AG08396 (cell line): ENCODE data around the gene C2CD4B.

Experiments used
- DNase-seq: peaks from one replicate; pipeline ENCODE4 v3.0.0; 2012; ENCODE audit warnings: low spot score, mixed read lengths

The C2CD4B gene, protein sequence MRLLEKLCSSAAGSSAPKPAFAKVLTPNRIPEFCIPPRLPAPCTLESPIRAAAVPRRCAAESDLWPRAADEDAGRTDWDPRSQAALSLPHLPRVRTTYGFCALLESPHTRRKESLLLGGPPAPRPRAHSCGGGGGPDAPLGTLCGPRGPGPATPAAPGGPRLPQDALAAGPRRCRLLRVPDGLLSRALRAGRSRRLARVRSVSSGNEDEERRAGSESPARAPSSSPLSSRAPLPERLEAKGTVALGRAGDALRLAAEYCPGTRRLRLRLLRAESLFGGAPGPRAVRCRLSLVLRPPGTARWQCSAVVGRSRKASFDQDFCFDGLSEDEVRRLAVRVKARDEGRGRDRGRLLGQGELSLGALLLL

DNA sequence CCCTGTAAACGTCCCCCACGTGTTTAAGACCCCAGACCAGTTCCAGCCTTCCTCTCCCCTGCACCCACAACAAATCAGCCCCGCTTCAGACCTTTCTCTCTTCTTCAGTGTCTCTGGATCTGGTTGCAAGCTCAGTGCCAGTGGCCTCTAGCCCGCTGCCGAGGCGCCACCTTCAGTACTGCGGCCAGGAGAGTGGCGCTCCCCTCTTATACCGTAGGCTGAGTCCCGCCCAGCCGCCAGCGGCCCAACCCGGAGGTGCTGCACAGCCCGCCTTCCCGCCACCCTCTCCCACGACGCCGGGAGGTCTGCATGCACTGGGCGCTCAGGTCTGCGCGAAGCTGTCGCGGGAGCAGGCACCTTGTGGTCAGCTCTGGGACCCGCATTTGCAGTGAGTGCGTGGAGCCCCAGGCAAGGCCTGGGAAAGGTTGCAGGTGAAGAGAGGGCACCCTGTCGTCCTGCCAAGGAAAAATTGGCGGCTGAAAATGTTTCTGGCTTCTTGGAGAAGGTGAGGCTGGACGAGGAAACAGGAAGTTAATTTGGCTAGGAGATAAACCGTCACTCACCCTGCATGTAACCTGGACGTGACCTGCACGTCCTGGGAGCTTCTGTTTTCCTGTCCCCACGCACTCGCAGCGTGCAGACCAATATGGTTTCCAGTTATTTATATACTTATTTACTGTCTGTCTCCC is at the start of gene C2CD4B:
Gene C2CD4B, minus strand, starts transcription at position 182 of the 689 bp plus-strand sequence. CDS start 301 bp downstream, outside the sequence.
- no peak for DNase-seq

DNA sequence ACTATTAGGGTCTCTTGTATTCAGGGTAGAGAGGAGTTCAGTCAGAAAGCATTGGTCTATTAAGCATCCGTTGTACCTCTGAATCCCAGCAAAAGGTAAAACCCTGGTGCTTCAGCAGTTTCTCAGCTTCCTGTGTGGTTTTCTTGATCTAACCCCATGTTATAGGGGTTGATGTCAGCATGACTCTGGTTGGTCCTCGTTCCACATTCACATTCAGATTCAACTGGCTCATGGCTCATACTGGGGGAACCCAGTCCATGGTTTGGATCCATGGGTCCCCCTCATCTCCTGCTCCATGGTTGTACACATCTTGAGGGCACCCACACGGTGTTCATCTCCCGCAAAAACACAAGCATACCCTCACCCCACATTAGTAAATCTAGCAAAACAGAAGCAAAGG is 47.7 kb upstream of the C2CD4B start:
- DNase-seq, result no peak

DNA sequence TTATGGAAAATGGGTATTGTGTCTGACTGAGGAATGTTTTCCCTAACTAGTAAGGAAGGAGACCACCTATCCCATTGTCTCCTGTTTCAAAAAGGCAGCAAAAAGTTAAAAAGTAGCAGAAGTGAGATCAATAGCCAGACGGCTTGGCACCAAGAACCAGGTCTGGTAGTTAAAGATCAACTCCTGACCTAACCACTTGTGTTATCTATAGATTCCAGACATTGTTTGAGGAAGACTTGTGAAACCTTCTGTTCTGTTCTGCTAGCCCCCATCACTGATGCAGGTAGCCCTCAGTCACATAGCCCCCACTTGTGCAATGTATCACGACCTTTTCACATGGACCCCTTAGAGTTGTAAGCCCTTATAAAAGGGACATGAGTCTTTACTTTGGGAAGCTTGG is 46.3 kb upstream of the C2CD4B start:
- no peak for DNase-seq

DNA sequence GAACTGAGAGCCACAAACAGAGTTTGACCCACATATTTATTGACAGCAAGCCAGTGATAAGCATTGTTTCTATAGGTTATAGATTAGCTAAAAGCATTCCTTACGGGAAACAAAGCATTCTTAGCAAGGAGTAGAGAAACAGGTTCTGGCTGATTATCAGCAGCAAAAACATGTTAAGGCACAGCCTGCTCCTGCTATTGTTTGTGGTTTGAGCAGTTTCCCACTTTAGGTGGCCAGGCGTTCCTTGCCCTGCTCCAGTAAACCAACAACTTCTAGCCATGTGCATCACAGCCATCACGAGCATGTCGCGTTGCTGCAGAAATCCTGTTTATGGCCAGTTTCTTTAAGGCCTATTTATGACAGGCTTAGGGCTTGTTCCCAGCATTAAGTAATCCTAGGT is 44.7 kb upstream of the C2CD4B start:
- no peak for DNase-seq

DNA sequence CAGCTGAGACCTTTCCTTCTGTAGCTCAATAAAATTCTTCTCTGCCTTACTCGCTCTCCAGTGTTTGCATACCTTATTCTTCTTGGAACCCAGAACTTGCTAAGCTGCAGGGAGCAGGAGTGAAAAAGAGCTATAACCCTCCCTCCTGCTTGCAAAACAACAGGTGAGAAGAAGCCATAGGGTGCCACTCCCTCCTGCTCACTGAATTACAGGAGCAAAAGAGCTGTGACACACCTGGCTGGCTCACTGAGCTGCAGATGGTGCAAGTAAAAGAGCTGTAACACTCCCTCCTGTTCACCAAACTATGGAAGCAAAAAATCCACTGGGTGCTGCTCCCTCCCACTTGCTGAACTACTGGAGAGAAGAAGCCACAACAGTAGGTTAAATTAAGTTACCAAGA is 44.2 kb upstream of the C2CD4B start:
- DNase-seq, result no peak

DNA sequence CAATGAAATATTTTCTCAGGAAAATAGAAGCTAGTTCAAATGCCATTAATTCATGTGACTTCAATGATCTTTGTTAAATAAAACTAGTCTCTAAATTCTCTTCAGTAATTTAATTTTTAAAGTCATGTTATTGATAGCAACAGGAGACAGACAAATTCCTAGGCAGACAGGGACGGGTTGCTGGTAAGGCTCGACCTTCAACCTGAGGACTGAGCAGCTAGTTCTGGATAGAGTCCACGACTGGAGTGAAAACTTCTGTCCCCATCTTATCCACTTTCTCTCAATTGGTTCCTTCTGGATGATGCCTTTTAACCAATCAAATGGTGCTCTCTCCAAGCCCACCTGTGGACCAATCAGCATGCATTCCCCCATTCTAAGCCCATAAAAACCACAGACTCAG is 43.8 kb upstream of the C2CD4B start:
- DNase-seq, result no peak

DNA sequence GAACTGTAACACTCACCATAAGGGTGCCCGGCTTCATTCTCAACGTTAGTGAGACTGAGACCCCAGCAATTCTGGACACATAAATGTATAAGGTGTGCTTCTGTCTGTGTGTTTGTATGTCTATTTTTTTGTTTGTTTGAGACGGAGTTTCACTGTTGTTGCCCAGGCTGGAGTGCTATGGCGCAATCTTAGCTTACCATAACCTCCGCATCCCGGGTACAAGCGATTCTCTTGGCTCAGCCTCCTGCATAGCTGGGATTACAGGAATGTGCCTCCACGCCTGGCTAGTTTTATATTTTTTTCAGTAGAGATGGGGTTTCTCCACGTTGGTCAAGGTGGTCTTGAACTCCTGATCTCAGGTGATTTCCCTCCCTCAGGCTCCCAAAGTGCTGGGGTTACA is 43.3 kb upstream of the C2CD4B start:
- no peak for DNase-seq

DNA sequence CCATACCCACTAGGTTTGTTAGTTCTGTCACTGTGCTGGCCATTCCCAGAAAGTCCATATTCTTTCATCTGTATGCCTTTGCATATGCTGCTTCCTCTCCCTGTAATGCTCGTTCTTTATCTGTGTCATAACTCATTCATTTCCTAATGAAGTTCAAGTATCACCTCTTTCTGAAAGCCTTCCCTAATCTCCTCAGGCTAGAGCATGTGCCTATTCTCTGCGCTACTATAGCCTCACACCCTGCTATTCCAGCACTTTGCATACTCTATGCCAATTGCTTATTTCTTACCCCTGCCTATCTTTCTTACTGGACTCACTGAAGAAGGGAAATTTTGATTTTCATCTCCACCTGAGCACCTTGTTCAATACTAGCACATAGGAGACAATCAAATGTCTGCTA is 25.6 kb upstream of the C2CD4B start:
- DNase-seq, result no peak

DNA sequence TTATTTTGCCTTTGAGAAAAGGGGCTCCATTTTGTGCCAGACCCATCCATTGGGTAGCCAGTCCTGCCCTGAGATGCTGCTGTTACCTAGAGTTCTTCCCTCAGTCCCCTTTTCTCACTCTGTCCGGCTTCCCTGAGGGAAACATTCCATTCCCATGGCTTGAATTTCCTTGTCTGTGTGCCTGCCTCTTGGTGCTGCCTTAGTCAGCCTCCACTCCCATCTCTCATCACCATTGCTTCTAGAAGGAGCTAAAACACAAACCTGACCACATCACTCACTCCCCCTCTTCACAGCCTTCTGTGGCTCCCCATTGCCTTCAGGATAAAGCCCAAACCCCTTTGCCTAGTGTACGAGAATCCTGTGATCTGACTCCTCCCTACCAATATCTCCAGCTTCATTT is 25.2 kb upstream of the C2CD4B start:
- no peak for DNase-seq

DNA sequence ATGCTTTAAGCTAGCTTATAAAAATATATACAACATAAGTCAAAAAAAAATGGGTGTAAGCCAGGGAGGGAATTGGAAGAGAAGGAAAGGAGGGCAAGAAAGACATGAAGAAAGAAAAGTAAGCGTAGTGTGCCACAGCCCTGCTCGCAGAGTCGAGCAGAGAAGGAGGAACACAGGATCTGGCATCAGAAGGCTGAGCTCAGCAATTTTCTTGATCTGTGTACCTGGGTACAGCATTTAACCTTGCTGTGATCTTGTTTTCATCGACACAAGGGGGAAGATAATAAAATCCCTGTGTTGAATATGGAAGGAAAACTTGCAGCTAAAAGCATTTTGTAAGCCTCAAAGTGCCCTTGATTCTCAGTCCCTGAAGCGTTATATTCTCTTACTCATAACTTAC is 23.7 kb upstream of the C2CD4B start:
- no peak for DNase-seq

DNA sequence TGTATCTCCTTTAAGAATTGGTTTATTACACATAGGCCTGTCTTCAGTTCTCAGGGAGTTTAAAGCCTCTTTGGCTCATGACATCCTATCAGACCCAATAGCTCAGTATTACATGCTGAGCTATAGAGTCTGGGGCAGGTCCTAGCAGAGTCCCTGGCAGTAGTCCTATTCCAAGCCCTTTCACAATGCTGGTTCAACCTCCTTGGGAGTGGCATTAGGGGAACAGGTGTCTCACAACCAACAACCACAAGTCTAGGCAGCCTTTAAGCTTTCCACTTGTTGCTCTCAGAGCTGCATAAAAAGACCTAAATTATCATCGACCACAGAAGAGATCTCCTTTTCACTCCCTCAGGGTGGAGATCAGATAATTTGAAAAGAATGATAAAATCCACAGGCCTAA is 22.8 kb upstream of the C2CD4B start:
- DNase-seq, result no peak

DNA sequence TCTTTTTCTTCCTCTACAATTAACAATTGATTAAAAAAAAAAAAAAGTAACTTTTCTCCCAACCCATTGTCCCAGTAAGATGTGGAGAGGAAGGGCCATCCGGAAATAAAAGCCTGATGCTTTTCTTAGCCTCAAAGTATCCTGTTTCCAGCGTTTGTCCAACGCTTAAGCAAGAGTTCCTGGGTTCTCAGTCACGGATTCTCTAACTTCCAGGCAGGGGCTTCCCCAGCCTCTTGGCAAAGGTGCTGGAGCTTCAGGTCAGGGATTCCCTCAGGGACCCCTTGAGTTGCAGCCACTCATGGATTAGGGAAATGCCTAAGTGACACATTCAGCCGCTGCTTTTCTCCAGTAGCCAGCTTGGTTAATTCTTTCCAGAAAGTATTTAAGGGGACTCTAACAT is 22.3 kb upstream of the C2CD4B start:
- no peak for DNase-seq

DNA sequence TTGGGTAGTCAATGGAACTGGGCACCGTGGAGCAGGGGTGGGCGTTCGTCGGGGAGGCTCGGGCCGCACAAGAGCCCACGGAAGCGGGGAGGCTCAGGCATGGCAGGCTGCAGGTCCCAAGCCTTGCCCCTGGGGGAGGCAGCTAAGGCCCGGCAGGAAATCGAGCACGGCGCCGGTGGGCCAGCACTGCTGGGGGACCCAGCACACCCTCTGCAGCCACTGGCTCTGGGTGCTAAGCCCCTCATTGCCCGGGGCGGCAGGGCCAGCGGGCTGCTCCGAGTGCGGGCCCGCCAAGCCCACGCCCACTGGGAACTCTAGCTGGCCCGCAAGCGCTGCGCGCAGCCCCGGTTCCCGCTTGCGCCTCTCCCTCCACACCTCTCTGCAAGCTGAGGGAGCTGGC is 21.5 kb upstream of the C2CD4B start:
- no peak for DNase-seq

DNA sequence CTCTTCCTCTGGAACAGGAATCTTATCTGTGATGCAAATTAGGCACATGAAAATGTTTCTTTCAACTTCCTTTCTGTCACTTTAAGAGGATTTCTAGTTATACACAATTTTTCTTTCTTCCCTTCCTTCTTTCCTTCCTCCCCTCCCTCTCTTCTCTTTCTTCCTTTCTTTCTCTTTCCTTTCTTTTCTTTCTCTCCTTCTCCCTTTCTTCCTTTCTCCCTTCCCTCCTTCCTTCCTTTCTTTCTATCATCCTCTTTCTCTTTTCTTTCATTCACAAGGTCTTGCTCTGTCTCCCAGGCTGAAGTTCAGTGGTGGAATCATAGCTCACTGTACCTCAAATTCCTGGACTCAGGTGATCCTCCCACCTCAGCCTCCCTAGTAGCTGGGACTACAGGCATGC is 18.0 kb upstream of the C2CD4B start:
- no peak for DNase-seq

DNA sequence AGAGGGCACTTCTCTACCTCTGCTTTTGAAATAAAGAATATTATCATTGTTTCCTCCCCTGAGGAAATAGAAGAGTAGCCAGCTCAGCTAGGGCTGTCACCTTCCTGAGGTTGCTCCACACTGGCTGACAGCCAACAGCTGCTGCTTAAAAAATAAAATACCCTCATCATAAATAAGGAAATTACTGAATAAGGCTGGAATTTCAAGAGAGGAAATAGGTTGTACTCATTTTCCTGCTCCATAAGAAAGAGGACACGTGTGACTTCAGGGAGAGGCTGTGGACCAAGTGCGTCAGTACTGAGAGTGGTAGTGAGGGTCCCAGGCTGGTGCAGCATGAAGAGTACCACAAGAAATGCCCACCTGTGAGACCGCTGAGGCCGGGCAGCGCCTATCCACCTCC is 8.1 kb upstream of the C2CD4B start:
- DNase-seq, result no peak

DNA sequence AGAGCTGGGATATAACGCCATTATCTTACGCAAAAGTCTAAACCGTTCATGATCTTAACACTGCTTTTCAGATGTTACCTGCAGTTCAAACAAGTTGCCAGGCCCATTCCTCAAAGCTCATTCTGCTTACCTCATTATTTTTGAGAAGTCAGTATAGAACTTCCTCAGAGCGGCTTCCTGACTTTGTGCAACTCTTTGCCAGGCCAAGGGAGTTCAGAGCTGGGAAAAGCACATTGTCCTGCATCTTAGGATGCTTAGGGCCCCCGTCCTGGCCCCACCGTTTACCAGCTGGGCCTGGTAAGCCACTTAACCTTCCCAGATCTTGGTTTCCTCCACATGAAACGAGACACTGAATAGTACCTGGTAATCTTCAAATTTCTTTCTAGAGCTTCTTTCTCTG is 6.8 kb upstream of the C2CD4B start:
- DNase-seq, result no peak

DNA sequence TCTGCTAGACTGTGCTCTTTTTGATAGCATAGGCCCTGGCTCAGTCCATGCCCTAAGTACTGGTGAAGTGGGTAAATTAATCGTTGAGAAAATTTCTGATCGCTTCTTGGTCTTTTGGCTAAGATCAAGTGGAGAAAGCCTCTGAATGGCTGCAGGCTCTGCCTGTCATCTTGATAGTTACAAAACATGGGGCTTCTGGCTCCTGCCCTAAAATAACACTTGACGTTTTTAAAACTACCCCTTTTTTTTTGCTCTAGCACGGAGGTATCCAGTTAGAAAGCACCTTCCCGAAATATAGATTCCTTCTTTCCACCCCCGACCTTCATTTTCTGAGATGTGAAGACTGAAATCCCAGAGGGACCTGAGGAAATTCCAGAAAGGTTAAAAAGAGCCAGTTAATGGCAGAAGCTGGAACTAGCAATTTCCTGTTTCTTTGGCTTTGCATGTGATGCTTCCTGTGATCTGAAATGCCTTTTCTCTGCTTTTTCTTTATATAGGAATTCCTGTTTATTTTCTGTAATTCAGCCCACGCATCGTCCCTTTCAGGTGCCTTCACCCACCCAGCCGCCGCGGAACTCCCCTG is 799 bp upstream of the C2CD4B start:
- DNase-seq, result no peak

DNA sequence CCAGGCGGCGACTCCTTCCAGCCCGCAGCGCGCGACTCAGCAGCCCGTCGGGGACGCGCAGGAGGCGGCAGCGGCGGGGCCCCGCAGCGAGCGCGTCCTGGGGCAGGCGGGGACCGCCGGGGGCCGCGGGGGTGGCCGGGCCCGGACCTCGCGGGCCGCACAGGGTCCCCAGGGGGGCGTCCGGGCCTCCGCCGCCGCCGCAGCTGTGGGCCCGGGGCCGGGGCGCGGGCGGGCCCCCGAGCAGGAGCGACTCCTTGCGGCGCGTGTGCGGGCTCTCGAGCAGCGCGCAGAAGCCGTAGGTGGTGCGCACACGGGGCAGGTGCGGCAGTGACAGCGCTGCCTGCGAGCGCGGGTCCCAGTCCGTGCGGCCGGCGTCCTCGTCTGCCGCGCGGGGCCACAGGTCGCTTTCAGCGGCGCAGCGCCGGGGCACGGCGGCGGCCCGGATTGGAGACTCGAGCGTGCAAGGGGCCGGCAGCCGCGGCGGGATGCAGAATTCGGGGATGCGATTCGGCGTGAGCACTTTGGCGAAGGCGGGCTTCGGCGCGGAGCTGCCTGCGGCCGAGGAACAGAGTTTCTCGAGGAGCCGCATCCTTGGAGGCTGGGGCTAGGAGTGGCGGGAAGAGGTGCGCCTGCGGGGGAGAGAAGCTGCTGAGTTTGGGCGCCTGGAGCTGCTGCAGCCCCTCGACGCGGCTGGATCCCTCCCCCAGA is 535 bp downstream of the C2CD4B start:
- DNase-seq, result peak; percentile 17

DNA sequence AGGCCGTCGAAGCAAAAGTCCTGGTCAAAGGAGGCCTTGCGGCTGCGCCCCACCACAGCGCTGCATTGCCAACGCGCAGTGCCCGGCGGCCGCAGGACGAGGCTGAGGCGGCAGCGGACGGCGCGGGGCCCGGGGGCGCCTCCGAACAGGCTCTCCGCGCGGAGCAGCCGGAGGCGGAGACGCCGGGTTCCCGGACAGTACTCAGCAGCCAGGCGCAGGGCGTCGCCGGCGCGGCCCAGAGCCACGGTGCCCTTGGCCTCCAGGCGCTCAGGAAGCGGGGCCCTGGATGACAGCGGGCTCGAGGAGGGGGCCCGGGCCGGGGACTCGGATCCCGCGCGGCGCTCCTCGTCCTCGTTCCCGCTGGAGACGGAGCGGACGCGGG is 1.1 kb downstream of the C2CD4B start:
- DNase-seq, result no peak

DNA sequence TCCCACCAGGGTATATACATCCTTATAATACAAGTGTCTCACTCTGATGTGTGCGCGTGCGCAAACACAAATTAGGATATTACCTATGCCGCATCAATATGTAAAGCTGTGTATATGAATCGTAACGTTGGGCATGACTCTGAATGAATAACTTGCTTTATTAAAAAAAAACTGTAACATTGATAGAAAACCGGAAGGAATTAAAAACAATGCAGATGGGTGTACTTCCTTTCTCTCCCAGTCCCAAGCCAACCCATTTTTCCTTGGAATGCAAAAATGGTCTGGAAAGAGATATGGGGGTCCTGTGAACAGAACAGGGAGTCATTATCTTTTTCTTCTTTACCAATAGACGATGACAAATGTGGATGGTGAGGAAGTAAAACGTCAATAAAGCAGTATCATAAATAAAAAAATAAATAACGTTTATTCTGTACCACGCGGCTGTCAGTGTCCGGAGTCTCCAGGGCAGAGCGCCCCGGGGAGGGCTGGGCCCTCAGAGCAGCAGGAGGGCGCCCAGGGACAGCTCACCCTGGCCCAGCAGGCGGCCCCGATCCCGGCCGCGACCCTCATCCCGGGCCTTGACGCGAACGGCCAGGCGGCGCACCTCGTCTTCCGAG is 1.6 kb downstream of the C2CD4B start:
- no peak for DNase-seq

DNA sequence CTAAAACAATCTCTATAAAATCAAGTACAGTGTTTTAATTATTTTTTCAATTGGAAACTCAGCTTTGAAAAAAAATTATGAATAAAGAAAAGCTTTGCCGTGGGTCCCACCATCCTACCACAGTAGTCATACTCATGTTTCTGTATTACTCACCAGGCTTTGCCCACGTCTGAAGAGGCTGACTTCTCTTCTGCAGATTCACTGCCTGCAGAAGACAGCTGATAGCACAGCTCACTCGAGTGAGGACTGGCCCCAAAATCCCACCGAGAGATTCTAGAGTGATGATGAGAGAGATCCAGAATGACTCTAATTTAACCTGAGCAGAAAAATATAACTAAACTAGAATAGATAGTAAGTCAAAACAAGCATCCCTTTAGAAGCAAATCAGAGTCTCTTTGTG is 11.9 kb downstream of the C2CD4B start:
- DNase-seq, result no peak

DNA sequence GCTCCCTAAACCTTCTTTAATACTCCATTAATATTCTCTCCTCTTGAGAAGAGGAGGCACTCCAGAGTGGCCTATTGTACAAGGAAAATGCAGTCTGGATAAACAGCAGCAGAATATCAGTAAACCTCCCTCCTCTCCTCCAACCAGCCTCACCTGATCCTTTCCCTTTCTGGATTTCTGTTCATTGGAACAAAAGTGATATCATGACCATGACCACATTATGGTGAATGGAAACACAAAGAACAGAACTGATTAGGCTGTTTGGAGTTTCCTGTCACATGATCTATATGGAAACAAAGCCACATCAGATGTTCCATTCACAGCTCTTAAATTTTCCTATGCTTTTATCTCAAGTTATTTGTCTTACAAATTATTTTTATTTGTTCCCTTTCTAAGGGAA is 14.6 kb downstream of the C2CD4B start:
- no peak for DNase-seq
